Measurements from ENCODE around the gene IFT88. TPM values are rescaled to one million over a fixed set of nuclear protein-coding genes. Genes with fewer than 3 reads are reported as not detected.
"Not testable (repeated sequence)": the region's sequence is repeated elsewhere in the genome, so short reads cannot be mapped to it uniquely, and the experiment has no call there.

IFT88 gene
- total and polyA plus RNA-seq, 2 donors (not counting 1 experiment from before 2014, with no cell fraction given): 9.3 to 17.5 TPM

DNA sequence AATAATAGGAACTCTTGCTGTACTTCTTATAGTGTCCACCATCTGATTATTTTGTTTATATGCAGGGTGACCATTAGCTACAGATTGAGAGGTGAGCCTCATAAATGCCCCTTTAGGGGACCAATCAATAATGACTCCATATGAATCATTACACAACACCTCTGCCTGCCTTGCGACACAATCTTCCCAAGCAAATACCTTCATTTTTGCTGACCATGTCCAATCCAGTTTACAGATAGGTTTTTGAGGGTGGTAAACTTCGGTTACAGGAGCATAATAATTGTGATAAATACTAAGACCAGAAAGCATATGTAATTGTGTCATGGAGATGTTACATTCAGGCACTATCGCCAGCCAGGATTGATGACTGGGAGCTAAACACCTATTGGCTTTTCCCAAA lies 112.9 kb downstream of the IFT88 start:
- Histone ChIP-seq H3K36me3 (ENCODE audit: control insufficient read depth, insufficient read depth, low read length) (no peaks in the 10 kb centered on the region), H3K9ac (ENCODE audit: insufficient read depth, low read length) (no peak overlapping the region), H3K4me1 (ENCODE audit: control insufficient read depth, extremely low read depth, insufficient read depth, low read length) (peaks cover 3% of the 10 kb centered on the region), H3K79me2 (ENCODE audit: control insufficient read depth, insufficient read depth, low read length) (no peaks in the 10 kb centered on the region), H3K4me2 (ENCODE audit: extremely low read depth, insufficient read depth, low read length) (no peak overlapping the region), H2AFZ (ENCODE audit: low read length) (no peak overlapping the region), H3K27ac (ENCODE audit: insufficient read depth, low read length) (no peak overlapping the region), H4K20me1 (ENCODE audit: control insufficient read depth, extremely low read depth, insufficient read depth, low read length) (no peaks in the 10 kb centered on the region), H3K27me3 (ENCODE audit: control insufficient read depth, insufficient read depth, low read length) (no peaks in the 10 kb centered on the region), H3K9me3 (ENCODE audit: control insufficient read depth, insufficient read depth, low read depth, low read length) (no peaks in the 10 kb centered on the region), H3K4me3 (replicated peaks in 1 of 4; ENCODE audit: control extremely low read depth in 1 of 4, insufficient read depth in 1 of 4, low read depth in 3 of 4, low read length in 4 of 4) (no peak overlapping the region)
- no peak for DNase-seq (ENCODE audit: low read depth in 2 of 2)
- no peak for TF ChIP-seq EZH2 (IDR thresholded peaks at IDR 0.05; ENCODE audit: low read length, missing control alignments)
- TF ChIP-seq, protein P1, sequence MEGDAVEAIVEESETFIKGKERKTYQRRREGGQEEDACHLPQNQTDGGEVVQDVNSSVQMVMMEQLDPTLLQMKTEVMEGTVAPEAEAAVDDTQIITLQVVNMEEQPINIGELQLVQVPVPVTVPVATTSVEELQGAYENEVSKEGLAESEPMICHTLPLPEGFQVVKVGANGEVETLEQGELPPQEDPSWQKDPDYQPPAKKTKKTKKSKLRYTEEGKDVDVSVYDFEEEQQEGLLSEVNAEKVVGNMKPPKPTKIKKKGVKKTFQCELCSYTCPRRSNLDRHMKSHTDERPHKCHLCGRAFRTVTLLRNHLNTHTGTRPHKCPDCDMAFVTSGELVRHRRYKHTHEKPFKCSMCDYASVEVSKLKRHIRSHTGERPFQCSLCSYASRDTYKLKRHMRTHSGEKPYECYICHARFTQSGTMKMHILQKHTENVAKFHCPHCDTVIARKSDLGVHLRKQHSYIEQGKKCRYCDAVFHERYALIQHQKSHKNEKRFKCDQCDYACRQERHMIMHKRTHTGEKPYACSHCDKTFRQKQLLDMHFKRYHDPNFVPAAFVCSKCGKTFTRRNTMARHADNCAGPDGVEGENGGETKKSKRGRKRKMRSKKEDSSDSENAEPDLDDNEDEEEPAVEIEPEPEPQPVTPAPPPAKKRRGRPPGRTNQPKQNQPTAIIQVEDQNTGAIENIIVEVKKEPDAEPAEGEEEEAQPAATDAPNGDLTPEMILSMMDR (conservative IDR thresholded peaks at IDR 0.05 in 1 of 2, IDR thresholded peaks at IDR 0.05 in 1 of 2; ENCODE audit: low read depth in 1 of 2, low read length in 2 of 2): no peak

- H4K20me1 ChIP-seq (ENCODE audit: control insufficient read depth, extremely low read depth, insufficient read depth, low read length): no peaks in the 10 kb centered on the region
- TF ChIP-seq, protein P1 (conservative IDR thresholded peaks at IDR 0.05 in 1 of 2, IDR thresholded peaks at IDR 0.05 in 1 of 2; ENCODE audit: low read depth in 1 of 2, low read length in 2 of 2): no peak
- no peak for TF ChIP-seq EZH2 (IDR thresholded peaks at IDR 0.05; ENCODE audit: low read length, missing control alignments)
- DNase-seq (ENCODE audit: low read depth in 2 of 2): no peak
- H3K9ac ChIP-seq (ENCODE audit: insufficient read depth, low read length): no peak overlapping the region
- H3K4me1 ChIP-seq (ENCODE audit: control insufficient read depth, extremely low read depth, insufficient read depth, low read length): peaks cover 3% of the 10 kb centered on the region
- no peak overlapping the region for H3K4me2 ChIP-seq (ENCODE audit: extremely low read depth, insufficient read depth, low read length)
- H3K79me2 ChIP-seq (ENCODE audit: control insufficient read depth, insufficient read depth, low read length): no peaks in the 10 kb centered on the region
- H3K4me3 ChIP-seq (replicated peaks in 1 of 4; ENCODE audit: control extremely low read depth in 1 of 4, insufficient read depth in 1 of 4, low read depth in 3 of 4, low read length in 4 of 4): no peak overlapping the region
- no peaks in the 10 kb centered on the region for H3K36me3 ChIP-seq (ENCODE audit: control insufficient read depth, insufficient read depth, low read length)
- no peaks in the 10 kb centered on the region for H3K27me3 ChIP-seq (ENCODE audit: control insufficient read depth, insufficient read depth, low read length)
- no peaks in the 10 kb centered on the region for H3K9me3 ChIP-seq (ENCODE audit: control insufficient read depth, insufficient read depth, low read depth, low read length)
- no peak overlapping the region for H2AFZ ChIP-seq (ENCODE audit: low read length)
- no peak overlapping the region for H3K27ac ChIP-seq (ENCODE audit: insufficient read depth, low read length)
These were observed 113.6 kb downstream of the IFT88 start for GRCh38 chr13:20680416-20681080.

DNA sequence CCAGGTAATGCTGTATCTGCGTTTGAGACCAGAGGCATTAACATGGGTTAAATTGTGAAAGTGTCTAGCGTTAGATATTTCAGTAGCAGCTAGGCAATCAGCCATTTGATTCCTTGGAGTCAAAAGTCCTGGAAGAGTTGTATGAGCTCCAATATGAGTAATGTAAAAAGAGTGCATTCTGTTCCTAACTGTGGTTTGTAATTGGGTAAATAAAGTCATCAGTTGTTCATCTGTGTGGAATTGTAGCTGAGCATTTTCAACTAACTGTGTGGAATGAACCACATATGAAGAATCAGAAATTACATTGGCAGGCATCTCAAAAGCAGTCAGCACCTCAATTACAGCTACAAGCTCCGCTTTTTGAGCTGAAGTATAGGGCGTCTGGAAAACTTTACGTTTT lies 114.5 kb downstream of the IFT88 start:
- DNase-seq (ENCODE audit: low read depth in 2 of 2): peak; percentile 82 to 90
- not testable (repeated sequence) for H4K20me1 ChIP-seq (ENCODE audit: control insufficient read depth, extremely low read depth, insufficient read depth, low read length); H3K9ac ChIP-seq (ENCODE audit: insufficient read depth, low read length); H3K36me3 ChIP-seq (ENCODE audit: control insufficient read depth, insufficient read depth, low read length); H3K27me3 ChIP-seq (ENCODE audit: control insufficient read depth, insufficient read depth, low read length); H3K79me2 ChIP-seq (ENCODE audit: control insufficient read depth, insufficient read depth, low read length); H3K4me1 ChIP-seq (ENCODE audit: control insufficient read depth, extremely low read depth, insufficient read depth, low read length); H3K9me3 ChIP-seq (ENCODE audit: control insufficient read depth, insufficient read depth, low read depth, low read length); H2AFZ ChIP-seq (ENCODE audit: low read length); H3K4me3 ChIP-seq (replicated peaks in 1 of 4; ENCODE audit: control extremely low read depth in 1 of 4, insufficient read depth in 1 of 4, low read depth in 3 of 4, low read length in 4 of 4); H3K27ac ChIP-seq (ENCODE audit: insufficient read depth, low read length)
- peak overlapping the region; percentile 25 for H3K4me2 ChIP-seq (ENCODE audit: extremely low read depth, insufficient read depth, low read length)

All from fibroblast of lung (primary cell).